ENCODE measurements around the gene ZNF398. TPM values are rescaled to one million over a fixed set of nuclear protein-coding genes. Genes with fewer than 3 reads are reported as not detected.

ZNF398 gene
- 17.1 TPM for total RNA-seq

GRCh38 chr7:149147072-149147751 lies at the start of gene ZNF398:
TSS of gene ZNF398 (plus strand) at chr7:149147453. CDS start at chr7:149147743, 290 bp downstream.

GRCh38 chr7:149125863-149126661 lies 21.2 kb upstream of the ZNF398 start, which contains the start of gene ZNF425:
TSS of gene ZNF425 (minus strand) at chr7:149126324. CDS start at chr7:149126213, 111 bp downstream.

GRCh38 chr7:149195180-149196150 lies 48.2 kb downstream of the ZNF398 start, which contains the start of gene ZNF282:
TSS of gene ZNF282 (plus strand) at chr7:149195546. CDS start at chr7:149195590, 44 bp downstream.

Small RNA genes lying within 50 kb of the gene (small RNA-seq; reads per million reads assigned to genes)
- not detected for gene AC004890.1 (ENCODE audit: low replicate concordance)
- gene RN7SL521P (ENCODE audit: low replicate concordance): 0.74 reads per million, percentile 76 among the genes with 10 or more reads in this experiment

Other genes starting within 250 kb of the ZNF398 start
- gene PDIA4, start 118.9 kb upstream of the ZNF398 start, total RNA-seq: 127 TPM
- gene ZNF786, start 56.7 kb upstream of the ZNF398 start, total RNA-seq: 9.1 TPM
- gene ZNF425, start 21.1 kb upstream of the ZNF398 start, total RNA-seq: 4.6 TPM
- gene ZNF282, start 48.1 kb downstream of the ZNF398 start, total RNA-seq: 43.7 TPM
- 11.4 TPM for gene ZNF212, start 92.2 kb downstream of the ZNF398 start, total RNA-seq
- gene ZNF783, start 114.7 kb downstream of the ZNF398 start, total RNA-seq: 16.8 TPM

Data from metanephros (tissue), 2 donors.